Measurements from ENCODE around the gene SLC39A7.

DNA sequence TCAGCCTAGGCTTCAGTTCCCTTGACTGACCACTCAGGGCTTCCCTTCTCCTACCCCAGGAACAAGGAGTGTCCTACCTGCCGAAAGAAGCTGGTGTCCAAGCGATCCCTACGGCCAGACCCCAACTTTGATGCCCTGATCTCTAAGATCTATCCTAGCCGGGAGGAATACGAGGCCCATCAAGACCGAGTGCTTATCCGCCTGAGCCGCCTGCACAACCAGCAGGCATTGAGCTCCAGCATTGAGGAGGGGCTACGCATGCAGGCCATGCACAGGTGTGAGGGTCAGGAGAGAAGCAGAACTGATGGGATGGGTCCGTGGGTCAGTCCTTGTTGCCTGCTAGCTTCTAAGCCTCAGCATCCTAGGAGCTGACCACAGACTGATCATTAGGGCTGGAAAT, 9.2 kb downstream of the SLC39A7 start:
- TF ChIP-seq, protein P1, sequence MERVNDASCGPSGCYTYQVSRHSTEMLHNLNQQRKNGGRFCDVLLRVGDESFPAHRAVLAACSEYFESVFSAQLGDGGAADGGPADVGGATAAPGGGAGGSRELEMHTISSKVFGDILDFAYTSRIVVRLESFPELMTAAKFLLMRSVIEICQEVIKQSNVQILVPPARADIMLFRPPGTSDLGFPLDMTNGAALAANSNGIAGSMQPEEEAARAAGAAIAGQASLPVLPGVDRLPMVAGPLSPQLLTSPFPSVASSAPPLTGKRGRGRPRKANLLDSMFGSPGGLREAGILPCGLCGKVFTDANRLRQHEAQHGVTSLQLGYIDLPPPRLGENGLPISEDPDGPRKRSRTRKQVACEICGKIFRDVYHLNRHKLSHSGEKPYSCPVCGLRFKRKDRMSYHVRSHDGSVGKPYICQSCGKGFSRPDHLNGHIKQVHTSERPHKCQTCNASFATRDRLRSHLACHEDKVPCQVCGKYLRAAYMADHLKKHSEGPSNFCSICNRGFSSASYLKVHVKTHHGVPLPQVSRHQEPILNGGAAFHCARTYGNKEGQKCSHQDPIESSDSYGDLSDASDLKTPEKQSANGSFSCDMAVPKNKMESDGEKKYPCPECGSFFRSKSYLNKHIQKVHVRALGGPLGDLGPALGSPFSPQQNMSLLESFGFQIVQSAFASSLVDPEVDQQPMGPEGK (CRISPR knock-in tag; IDR thresholded peaks at IDR 0.05; ENCODE audit: borderline replicate concordance), result no peak
- TF ChIP-seq, protein P2, sequence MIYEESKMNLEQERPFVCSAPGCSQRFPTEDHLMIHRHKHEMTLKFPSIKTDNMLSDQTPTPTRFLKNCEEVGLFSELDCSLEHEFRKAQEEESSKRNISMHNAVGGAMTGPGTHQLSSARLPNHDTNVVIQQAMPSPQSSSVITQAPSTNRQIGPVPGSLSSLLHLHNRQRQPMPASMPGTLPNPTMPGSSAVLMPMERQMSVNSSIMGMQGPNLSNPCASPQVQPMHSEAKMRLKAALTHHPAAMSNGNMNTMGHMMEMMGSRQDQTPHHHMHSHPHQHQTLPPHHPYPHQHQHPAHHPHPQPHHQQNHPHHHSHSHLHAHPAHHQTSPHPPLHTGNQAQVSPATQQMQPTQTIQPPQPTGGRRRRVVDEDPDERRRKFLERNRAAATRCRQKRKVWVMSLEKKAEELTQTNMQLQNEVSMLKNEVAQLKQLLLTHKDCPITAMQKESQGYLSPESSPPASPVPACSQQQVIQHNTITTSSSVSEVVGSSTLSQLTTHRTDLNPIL (CRISPR knock-in tag; IDR thresholded peaks at IDR 0.05; ENCODE audit: low read depth), result no peak
- TF ChIP-seq PPARA (CRISPR knock-in tag; IDR thresholded peaks at IDR 0.05; ENCODE audit: borderline replicate concordance), result no peak
- TF ChIP-seq GLIS3 (CRISPR knock-in tag; IDR thresholded peaks at IDR 0.05), result no peak
- no peak for TF ChIP-seq ESRRG (CRISPR knock-in tag; IDR thresholded peaks at IDR 0.05)
